HepG2 (cell line): ENCODE data around the gene TPCN2. TPM values are rescaled to one million over a fixed set of nuclear protein-coding genes. Genes with fewer than 3 reads are reported as not detected.

Experiments
- ATAC-seq: fragments of 200-7000 bp; cut with Tn5 transposase; 3 replicates; pipeline ENCODE4 v1.9.1; 2020; ENCODE audit warnings: mild to moderate bottlenecking, moderate library complexity
- BruUV-seq: library from RNA; stranded (reverse); fragments of 400-500 nt; replicated peaks from 2 replicates; lab custom pipeline; 2021; lab: Mats Ljungman, UMichigan
- CTCF ChIA-PET: fragments of 300-600 bp; formaldehyde crosslinking; extraction: SDS; loops from one replicate; lab custom pipeline; 2021; ENCODE audit warnings: low total read pairs, inconsistent platforms, low intra/inter-chr PET ratio; lab: Yijun Ruan, JAX
- POLR2A ChIA-PET: fragments of 350-600 bp; sonication (Branson Sonifier 250); formaldehyde crosslinking; loops from one replicate; lab custom pipeline; 2020; ENCODE audit warnings: antibody characterized with exemption, inconsistent platforms; lab: Yijun Ruan, JAX
- DNase-seq: peaks from one replicate; pipeline ENCODE4 v3.0.0-alpha.2; 2015; ENCODE audit warnings: low spot score
- FAIRE-seq: peaks from 3 replicates; lab custom pipeline; 2011; peaks lifted over from hg19 to GRCh38; lab: Jason Lieb, UNC
- H2AFZ ChIP-seq: one replicate; pipeline ENCODE4 v1.6.1; 2011; ENCODE audit warnings: low read length, inconsistent platforms
- H3K27ac ChIP-seq: fragments of 300-600 bp; 3 replicates; pipeline ENCODE4 v1.8.0; 2011; ENCODE audit warnings: mixed run types, mild to moderate bottlenecking, mixed read lengths, low read length, inconsistent platforms; ENCODE audit not compliant: insufficient read depth; ENCODE audit errors: extremely low read length
- H3K27me3 ChIP-seq, 2 experiments: fragments of 200-600 bp in 1 of 2; 2 replicates in 1 of 2; 3 replicates in 1 of 2; pipeline versions ENCODE4 v1.6.0 to v1.8.0; 2011; ENCODE audit warnings: low read length in 2 of 2, mild to moderate bottlenecking in 2 of 2, moderate library complexity in 2 of 2, inconsistent platforms in 1 of 2; ENCODE audit not compliant: insufficient read depth in 2 of 2, control insufficient read depth in 1 of 2
- H3K36me3 ChIP-seq, 2 experiments: fragments of 200-600 bp in 1 of 2; replicated peaks in 1 of 2; 2 replicates in 1 of 2; 3 replicates in 1 of 2; pipeline versions ENCODE4 v1.5.1 to v1.8.0; 2011; ENCODE audit warnings: low read length in 2 of 2, inconsistent platforms in 1 of 2; ENCODE audit not compliant: insufficient read depth in 2 of 2, control insufficient read depth in 1 of 2
- H3K4me1 ChIP-seq: 2 replicates; pipeline ENCODE4 v1.5.1; 2012; ENCODE audit warnings: low read length, inconsistent platforms; ENCODE audit not compliant: insufficient read depth
- H3K4me2 ChIP-seq: 2 replicates; pipeline ENCODE4 v1.6.0; 2011; ENCODE audit warnings: low read depth, low read length, inconsistent platforms
- H3K4me3 ChIP-seq, 3 experiments: fragments of 200-600 bp in 1 of 3; sonication (generic), shearing (Covaris generic) in 1 of 3; replicated peaks in 1 of 3; 2 replicates each; pipeline ENCODE4 v1.5.1; 2011 to 2016; ENCODE audit warnings: low read length in 3 of 3, inconsistent platforms in 2 of 3, low read depth in 2 of 3, mild to moderate bottlenecking in 2 of 3, control low read depth in 1 of 3, mixed read lengths in 1 of 3; ENCODE audit not compliant: insufficient read depth in 1 of 3
- H3K79me2 ChIP-seq: one replicate; pipeline ENCODE4 v1.6.1; 2011; ENCODE audit warnings: low read length, inconsistent platforms; ENCODE audit not compliant: insufficient read depth
- H3K9ac ChIP-seq: 2 replicates; pipeline ENCODE4 v1.6.0; 2011; ENCODE audit warnings: mild to moderate bottlenecking, low read depth, low read length, inconsistent platforms; ENCODE audit not compliant: insufficient read depth
- H3K9me3 ChIP-seq: 2 replicates; pipeline ENCODE4 v1.5.1; 2012; ENCODE audit warnings: mild to moderate bottlenecking, low read length
- H4K20me1 ChIP-seq: 2 replicates; pipeline ENCODE4 v1.6.0; 2011; ENCODE audit warnings: inconsistent platforms, mild to moderate bottlenecking, low read length, moderate library complexity; ENCODE audit not compliant: insufficient read depth
- BRCA1 ChIP-seq: sonication (generic); formaldehyde crosslinking; IDR thresholded peaks from 2 replicates; pipeline ENCODE4 v1.4.0; 2020; ENCODE audit warnings: missing genetic modification reagents
- CBX2 ChIP-seq, 2 experiments: fragments of 200-600 bp in 1 of 2; sonication (generic); formaldehyde crosslinking in 1 of 2; IDR thresholded peaks; 2 replicates each; pipeline versions ENCODE4 v1.7.0 to v1.8.1; 2018 to 2022; ENCODE audit warnings: low read depth in 2 of 2, low read length in 1 of 2, mild to moderate bottlenecking in 1 of 2, missing genetic modification reagents in 1 of 2
- NFATC3 ChIP-seq: sonication (generic); formaldehyde crosslinking; IDR thresholded peaks from 2 replicates; pipeline ENCODE4 v1.5.1; 2020; ENCODE audit warnings: mild to moderate bottlenecking, missing genetic modification reagents
- NRL ChIP-seq: sonication (generic); formaldehyde crosslinking; IDR thresholded peaks from 2 replicates; pipeline ENCODE4 v1.5.0; 2020; ENCODE audit warnings: missing genetic modification reagents, mild to moderate bottlenecking, moderate library complexity, borderline replicate concordance
- RBM39 ChIP-seq: fragments of 200-400 bp; formaldehyde crosslinking; IDR thresholded peaks from one replicate; pipeline ENCODE4 v1.6.1; 2018; ENCODE audit warnings: antibody characterized with exemption, mild to moderate bottlenecking, low read depth, low read length; ENCODE audit not compliant: poor library complexity, severe bottlenecking
- ZBTB37 ChIP-seq: sonication (generic); formaldehyde crosslinking; IDR thresholded peaks from 2 replicates; pipeline ENCODE4 v1.4.0; 2020; ENCODE audit warnings: mild to moderate bottlenecking, missing genetic modification reagents
- ZNF331 ChIP-seq: sonication (generic); formaldehyde crosslinking; IDR thresholded peaks from 2 replicates; pipeline ENCODE4 v1.4.0; 2020; ENCODE audit warnings: missing genetic modification reagents
- ZNF512 ChIP-seq: sonication (generic); formaldehyde crosslinking; IDR thresholded peaks from 2 replicates; pipeline ENCODE4 v1.4.0; 2020; ENCODE audit warnings: mild to moderate bottlenecking, missing genetic modification reagents
- ZNF775 ChIP-seq: sonication (generic); formaldehyde crosslinking; IDR thresholded peaks from 2 replicates; pipeline ENCODE4 v1.4.0; 2020; ENCODE audit warnings: missing genetic modification reagents, mild to moderate bottlenecking, moderate library complexity, borderline replicate concordance
- whole genome bisulfite sequencing: methylation state at CpG from one replicate; pipeline ENCODE4 v1.1.6; 2017; ENCODE audit warnings: low lambda C conversion rate; 5-methylcytosine and 5-hydroxymethylcytosine counted together
- in situ Hi-C: cut with HindIII; loops from 2 replicates; pipeline ENCODE4 v1.10.0; 2017; ENCODE audit warnings: low pct_unique_long_range_greater_than_20kb; ENCODE audit not compliant: extremely low pct_ligation_motif_present
- intact Hi-C: fragments of 100-400 bp; cut with micrococcal nuclease; formaldehyde crosslinking; loops from one replicate; pipeline ENCODE4 v1.10.0; 2022; ENCODE audit not compliant: unreplicated experiment
- polyA plus RNA-seq, 8 experiments: library from polyadenylated mRNA; depleted of rRNA in 3 of 8; stranded (reverse) in 7 of 8; unstranded in 1 of 8; fragments of >200 nt; fragmentation: Illumina TruSeq in 4 of 8; extraction: Trizol in 4 of 8; gene quantifications; 2 replicates each; pipeline versions ENCODE4 v1.2.1 to v1.2.3, GENCODE V29; 2011 to 2016; ENCODE audit warnings: low read depth in 4 of 8, missing spikeins in 1 of 8, mixed read lengths in 1 of 8; ENCODE audit not compliant: insufficient read depth in 1 of 8
- total RNA-seq, 5 experiments: library from RNA; depleted of rRNA; stranded (reverse); fragments of >200 nt; fragmentation: Illumina TruSeq; extraction: Trizol; gene quantifications; 2 replicates each; pipeline ENCODE4 v1.2.3, GENCODE V29; 2016; ENCODE audit warnings: low read depth in 1 of 5
- TF ChIP-seq, protein P1 (sequence below): sonication (generic); formaldehyde crosslinking; IDR thresholded peaks from 2 replicates; pipeline ENCODE4 v1.4.0; 2020; ENCODE audit warnings: missing genetic modification reagents; ENCODE audit errors: not compliant biosample characterization
- TF ChIP-seq, protein P2 (sequence below): sonication (generic); formaldehyde crosslinking; IDR thresholded peaks from 2 replicates; pipeline ENCODE4 v1.5.0; 2020; ENCODE audit warnings: mild to moderate bottlenecking, missing genetic modification reagents

TPCN2 gene
- total and polyA plus RNA-seq, 2 of the 13 experiments (the other 11 are each of a cell fraction or from before 2014, with no cell fraction given) = 5.6 to 5.9 TPM

DNA sequence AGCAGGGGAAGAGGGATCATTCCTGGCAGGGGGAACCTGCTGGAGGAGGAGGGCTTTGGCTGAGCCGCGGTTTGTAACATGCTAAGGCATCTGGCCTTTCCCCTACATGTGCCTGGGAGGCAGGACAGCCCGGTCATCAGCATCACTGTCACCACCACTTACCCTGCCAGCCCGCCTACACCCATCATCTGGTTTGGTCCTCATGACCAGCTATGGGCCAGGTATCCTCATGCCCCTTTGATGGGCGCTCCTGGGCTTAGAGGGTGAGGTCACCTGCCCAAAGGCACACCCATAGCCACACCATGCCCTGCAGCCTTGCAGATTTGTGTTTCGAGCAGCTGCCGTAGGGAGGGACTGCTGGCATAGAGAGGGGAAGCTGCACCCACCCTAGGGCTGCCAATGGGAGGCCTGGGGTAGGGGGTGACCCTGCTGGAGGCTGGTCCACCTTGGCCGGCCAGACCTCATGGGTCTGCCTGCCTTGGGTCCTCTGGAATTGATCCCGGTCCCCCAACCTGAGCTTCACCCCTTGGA lies 38.3 kb upstream of the TPCN2 start:
- Histone ChIP-seq H2AFZ (no peak overlapping the region), H3K27me3 (peaks cover 20 to 46% of the 10 kb centered on the region in 2 experiments), H3K4me1 (peaks cover 55% of the 10 kb centered on the region), H3K9ac (no peak overlapping the region), H3K9me3 (no peaks in the 10 kb centered on the region), H3K4me3 (no peak overlapping the region), H3K36me3 (no peaks in the 10 kb centered on the region), H3K4me2 (no peak overlapping the region), H4K20me1 (no peaks in the 10 kb centered on the region), H3K27ac (no peak overlapping the region), H3K79me2 (no peaks in the 10 kb centered on the region)
- ChIA-PET POLR2A (no interaction called here), CTCF (no interaction called here)
- WGBS = 20% methylated on average over 1 of the region's 9 CpGs
- TF ChIP-seq ZNF331 (CRISPR knock-in tag) (no peak), NFATC3 (CRISPR knock-in tag) (no peak), RBM39 (no peak)
- TF ChIP-seq, protein P1, sequence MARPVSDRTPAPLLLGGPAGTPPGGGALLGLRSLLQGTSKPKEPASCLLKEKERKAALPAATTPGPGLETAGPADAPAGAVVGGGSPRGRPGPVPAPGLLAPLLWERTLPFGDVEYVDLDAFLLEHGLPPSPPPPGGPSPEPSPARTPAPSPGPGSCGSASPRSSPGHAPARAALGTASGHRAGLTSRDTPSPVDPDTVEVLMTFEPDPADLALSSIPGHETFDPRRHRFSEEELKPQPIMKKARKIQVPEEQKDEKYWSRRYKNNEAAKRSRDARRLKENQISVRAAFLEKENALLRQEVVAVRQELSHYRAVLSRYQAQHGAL (CRISPR knock-in tag) = no peak
- intact Hi-C loops = no loop called here
- BruUV-seq = no TSS peak
- no peak for FAIRE-seq
- in situ Hi-C loops = no loop called here
- ATAC-seq = no peak
- no peak for DNase-seq

DNA sequence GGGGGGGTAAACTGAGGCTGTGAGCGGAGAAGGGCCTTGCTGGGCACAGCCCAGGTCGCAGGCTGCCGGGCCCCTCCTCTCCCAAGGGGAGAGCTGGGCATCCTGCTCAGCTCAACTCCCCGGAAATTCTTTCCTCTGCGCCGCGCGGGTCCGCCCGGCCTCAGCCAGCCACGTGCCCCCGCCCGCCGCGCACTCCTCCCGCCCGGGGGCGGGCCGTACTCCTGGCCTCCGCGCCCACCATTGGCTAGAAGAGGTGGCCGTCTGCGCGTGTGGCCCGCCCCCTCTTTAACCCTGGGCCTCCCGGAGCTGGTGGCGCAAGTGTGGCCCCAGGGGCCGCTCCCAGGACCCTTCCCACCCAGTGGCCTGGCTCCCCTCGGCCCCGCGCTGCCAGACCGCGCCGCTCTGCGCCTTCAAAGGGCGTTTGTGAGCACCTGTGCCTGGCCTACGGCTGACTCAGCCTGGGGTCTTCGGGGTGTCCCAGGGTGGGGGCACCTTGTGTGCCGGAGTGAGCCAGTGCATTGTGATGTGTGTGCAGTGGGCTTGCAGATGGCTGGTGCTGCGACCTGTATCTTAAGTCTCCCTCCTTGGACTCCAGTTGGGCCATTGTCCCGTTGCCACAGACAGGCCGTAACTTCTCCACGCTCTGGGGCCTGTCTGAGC lies 37.6 kb upstream of the TPCN2 start:
- H3K9ac ChIP-seq = no peak overlapping the region
- TF ChIP-seq NRL (CRISPR knock-in tag) (no peak), ZBTB37 (no peak), CBX2 (IDR thresholded peaks at IDR 0.05; ENCODE audit: low read depth, low read length) (no peak), CBX2 (CRISPR knock-in tag; IDR thresholded peaks at IDR 0.05; ENCODE audit: low read depth) (no peak), ZNF512 (no peak), ZNF775 (no peak), BRCA1 (no peak)
- TF ChIP-seq, protein P2, sequence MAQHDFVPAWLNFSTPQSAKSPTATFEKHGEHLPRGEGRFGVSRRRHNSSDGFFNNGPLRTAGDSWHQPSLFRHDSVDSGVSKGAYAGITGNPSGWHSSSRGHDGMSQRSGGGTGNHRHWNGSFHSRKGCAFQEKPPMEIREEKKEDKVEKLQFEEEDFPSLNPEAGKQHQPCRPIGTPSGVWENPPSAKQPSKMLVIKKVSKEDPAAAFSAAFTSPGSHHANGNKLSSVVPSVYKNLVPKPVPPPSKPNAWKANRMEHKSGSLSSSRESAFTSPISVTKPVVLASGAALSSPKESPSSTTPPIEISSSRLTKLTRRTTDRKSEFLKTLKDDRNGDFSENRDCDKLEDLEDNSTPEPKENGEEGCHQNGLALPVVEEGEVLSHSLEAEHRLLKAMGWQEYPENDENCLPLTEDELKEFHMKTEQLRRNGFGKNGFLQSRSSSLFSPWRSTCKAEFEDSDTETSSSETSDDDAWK (CRISPR knock-in tag) = no peak

More for the DNA sequence above, 37.6 kb upstream of the TPCN2 start:
- intact Hi-C loops = no loop called here
- no peak for ATAC-seq
- no peak for DNase-seq
- 74% methylated on average over 34 of the region's 43 CpGs for WGBS
- no peaks in the 10 kb centered on the region for H3K9me3 ChIP-seq
- no peak overlapping the region for H3K4me3 ChIP-seq
- H3K27ac ChIP-seq = no peak overlapping the region
- peaks cover 20 to 46% of the 10 kb centered on the region in 2 experiments for H3K27me3 ChIP-seq
- H3K4me2 ChIP-seq = no peak overlapping the region
- no peak for FAIRE-seq
- no peaks in the 10 kb centered on the region for H3K36me3 ChIP-seq
- POLR2A ChIA-PET = no interaction called here
- no peaks in the 10 kb centered on the region for H4K20me1 ChIP-seq
- no peaks in the 10 kb centered on the region for H3K79me2 ChIP-seq
- CTCF ChIA-PET = no interaction called here
- BruUV-seq = no TSS peak
- H2AFZ ChIP-seq = no peak overlapping the region
- in situ Hi-C loops = no loop called here
- H3K4me1 ChIP-seq = peaks cover 55% of the 10 kb centered on the region
